ENCODE data around the gene PRKAR2A. TPM values are rescaled to one million over a fixed set of nuclear protein-coding genes. Genes with fewer than 3 reads are reported as not detected.

The PRKAR2A gene
- total and polyA plus RNA-seq, 9 of the 15 experiments (the other 6 are each of a cell fraction or from before 2014, with no cell fraction given) = 15.9 to 84.5 (median 37.6) TPM

DNA sequence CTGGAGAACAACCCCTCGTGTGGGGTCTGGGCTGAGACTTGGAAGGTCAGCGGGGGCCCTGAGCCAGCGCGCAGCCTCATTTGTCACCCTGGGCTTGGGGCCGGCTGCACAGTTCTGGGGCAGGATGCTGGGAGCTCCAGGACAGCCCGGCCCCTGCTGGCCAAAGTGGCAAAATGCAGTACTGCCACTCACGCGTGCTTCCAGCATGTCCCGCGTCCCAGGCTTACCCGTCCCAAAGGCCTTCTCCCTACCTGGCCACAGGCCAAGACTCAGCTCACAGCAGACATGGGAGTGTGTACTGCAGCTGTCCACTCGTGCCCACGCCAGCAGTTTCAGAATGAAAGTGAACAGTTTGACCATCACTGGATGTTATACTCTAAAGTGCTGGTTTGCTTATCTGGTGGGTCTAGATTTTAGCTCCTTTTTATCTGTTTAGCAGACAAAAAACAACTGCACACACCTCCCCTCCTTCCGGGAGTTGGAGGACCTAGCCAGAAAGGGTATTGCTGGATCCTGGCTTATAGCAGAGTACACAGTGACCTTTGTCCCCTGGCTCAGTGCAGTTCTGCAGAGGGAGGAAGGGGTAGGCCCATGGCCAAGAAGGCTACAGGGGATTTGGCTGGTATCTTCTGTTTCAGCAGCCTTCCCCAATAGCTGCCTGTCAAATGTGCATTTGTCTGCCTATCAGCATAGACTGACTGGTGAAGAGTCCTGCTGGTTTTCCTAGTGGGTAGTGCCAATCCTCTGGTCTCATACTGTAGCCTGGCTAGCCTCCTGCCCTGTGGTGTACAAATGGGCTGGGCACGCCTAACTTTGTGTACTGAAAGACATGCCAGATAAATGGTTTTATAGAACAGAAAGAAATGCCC, 107.5 kb downstream of the PRKAR2A start (continued):
- TF ChIP-seq NR2C1 (IDR thresholded peaks at IDR 0.05) (peak; percentile 52; the same call in 1 of the 2 replicates), NR2C1 (tag; IDR thresholded peaks at IDR 0.05) (peak; percentile 56), ZNF197 (CRISPR knock-in tag; IDR thresholded peaks at IDR 0.05; ENCODE audit: low read depth) (no peak), JUN (IDR thresholded peaks at IDR 0.05; ENCODE audit: borderline replicate concordance, low read depth, low read length) (no peak), JUN (CRISPR knock-in tag; IDR thresholded peaks at IDR 0.05; ENCODE audit: borderline replicate concordance) (no peak), ZBTB7A (IDR thresholded peaks at IDR 0.05; ENCODE audit: borderline replicate concordance, control insufficient read depth, low read depth, low read length) (0 out of 2 replicates have a peak, but pooled peaks have one; percentile 24), CBFA2T3 (IDR thresholded peaks at IDR 0.05) (0 out of 2 replicates have a peak, but pooled peaks have one; percentile 26), TAF1 (IDR thresholded peaks at IDR 0.05; ENCODE audit: control insufficient read depth, extremely low read depth, insufficient read depth, low read length, severe bottlenecking) (peak; percentile 42), WHSC1 (IDR thresholded peaks at IDR 0.05; ENCODE audit: low read length) (no peak)
- TF ChIP-seq, protein P1, sequence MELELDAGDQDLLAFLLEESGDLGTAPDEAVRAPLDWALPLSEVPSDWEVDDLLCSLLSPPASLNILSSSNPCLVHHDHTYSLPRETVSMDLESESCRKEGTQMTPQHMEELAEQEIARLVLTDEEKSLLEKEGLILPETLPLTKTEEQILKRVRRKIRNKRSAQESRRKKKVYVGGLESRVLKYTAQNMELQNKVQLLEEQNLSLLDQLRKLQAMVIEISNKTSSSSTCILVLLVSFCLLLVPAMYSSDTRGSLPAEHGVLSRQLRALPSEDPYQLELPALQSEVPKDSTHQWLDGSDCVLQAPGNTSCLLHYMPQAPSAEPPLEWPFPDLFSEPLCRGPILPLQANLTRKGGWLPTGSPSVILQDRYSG (tag; conservative IDR thresholded peaks at IDR 0.05; ENCODE audit: low read depth) = 0 out of 2 replicates have a peak, but pooled peaks have one; percentile 39

All from K562 (cell line).